ENCODE results near the gene OSBPL7.

OSBPL7 gene

GRCh38 chr17:47821424-47822391 lies at the start of gene OSBPL7:
Gene OSBPL7 (minus strand): TSS chr17:47821794. CDS start chr17:47820278, 1,516 bp downstream.
- peak; percentile 53 for DNase-seq

GRCh38 chr17:47871048-47871447 lies 49.5 kb upstream of the OSBPL7 start:
- DNase-seq, result no peak

- no peak for DNase-seq
These were observed 48.5 kb upstream of the OSBPL7 start for GRCh38 chr17:47870056-47870455.

- DNase-seq, result no peak
These were observed 47.5 kb upstream of the OSBPL7 start for GRCh38 chr17:47869114-47869513.

- no peak for DNase-seq
These were observed 46.4 kb upstream of the OSBPL7 start for GRCh38 chr17:47867813-47868533.

GRCh38 chr17:47866941-47867340 lies 45.3 kb upstream of the OSBPL7 start:
- no peak for DNase-seq

GRCh38 chr17:47864791-47865216 lies 43.2 kb upstream of the OSBPL7 start:
- DNase-seq, result no peak

- no peak for DNase-seq
These were observed 41.2 kb upstream of the OSBPL7 start for GRCh38 chr17:47862621-47863440.

- DNase-seq, result no peak
These were observed 38.8 kb upstream of the OSBPL7 start for GRCh38 chr17:47860386-47860785.

GRCh38 chr17:47857551-47858455 lies 36.2 kb upstream of the OSBPL7 start:
- DNase-seq, result peak; percentile 26 to 40

GRCh38 chr17:47856830-47857229 lies 35.2 kb upstream of the OSBPL7 start:
- DNase-seq, result no peak

GRCh38 chr17:47855737-47856136 lies 34.1 kb upstream of the OSBPL7 start:
- DNase-seq, result no peak

- no peak for DNase-seq
These were observed 32.0 kb upstream of the OSBPL7 start for GRCh38 chr17:47853616-47854015.

GRCh38 chr17:47852113-47852949 lies 30.7 kb upstream of the OSBPL7 start:
- DNase-seq, result peak; percentile 21 to 53

- DNase-seq, result no peak
These were observed 30.1 kb upstream of the OSBPL7 start for GRCh38 chr17:47851764-47852112.

- DNase-seq, result no peak
These were observed 29.3 kb upstream of the OSBPL7 start, which contains the start of gene SP6 for GRCh38 chr17:47850692-47851573. Gene SP6 (minus strand): TSS chr17:47851163. CDS start chr17:47848429, 2,734 bp downstream.

GRCh38 chr17:47850373-47850691 lies 28.7 kb upstream of the OSBPL7 start:
- no peak for DNase-seq

- DNase-seq, result no peak
These were observed 26.6 kb upstream of the OSBPL7 start for GRCh38 chr17:47848198-47848513.

GRCh38 chr17:47847341-47848197 lies 26.0 kb upstream of the OSBPL7 start:
- no peak for DNase-seq

Measured in inflammatory macrophage treated with lipopolysaccharide for 1 hour (primary cell).